H9 (cell line): ENCODE results near the gene ANKRD65. TPM values are rescaled to one million over a fixed set of nuclear protein-coding genes. Genes with fewer than 3 reads are reported as not detected.

ENCODE experiments used
- DNase-seq: peaks from one replicate; pipeline ENCODE4 v3.0.0-alpha.2; 2017
- H2AFZ ChIP-seq: one replicate; pipeline ENCODE4 v1.6.1; 2013; ENCODE audit warnings: mild to moderate bottlenecking, low read length, control low read depth, moderate library complexity
- H2AK5ac ChIP-seq: 2 replicates; pipeline ENCODE4 v1.6.1; 2013; ENCODE audit warnings: low read length, control low read depth, mixed read lengths; ENCODE audit not compliant: insufficient read length
- H2BK120ac ChIP-seq: one replicate; pipeline ENCODE4 v1.6.1; 2013; ENCODE audit warnings: low read depth, mild to moderate bottlenecking, low read length, control low read depth, inconsistent platforms; ENCODE audit not compliant: poor library complexity, severe bottlenecking
- H2BK12ac ChIP-seq: 2 replicates; pipeline ENCODE4 v1.6.1; 2013; ENCODE audit warnings: low read length, control low read depth, mixed read lengths, low read depth; ENCODE audit not compliant: insufficient read length
- H2BK15ac ChIP-seq: 2 replicates; pipeline ENCODE4 v1.6.1; 2013; ENCODE audit warnings: low read depth, low read length, control low read depth
- H2BK20ac ChIP-seq: one replicate; pipeline ENCODE4 v1.6.1; 2013; ENCODE audit warnings: low read depth, mild to moderate bottlenecking, low read length, control low read depth, inconsistent platforms; ENCODE audit not compliant: poor library complexity, severe bottlenecking
- H2BK5ac ChIP-seq: 2 replicates; pipeline ENCODE4 v1.6.1; 2013; ENCODE audit warnings: low read length, control low read depth, mixed read lengths; ENCODE audit not compliant: insufficient read length
- H3K14ac ChIP-seq: 2 replicates; pipeline ENCODE4 v1.6.1; 2013; ENCODE audit warnings: low read length, control low read depth; ENCODE audit not compliant: insufficient read depth
- H3K18ac ChIP-seq: 2 replicates; pipeline ENCODE4 v1.6.1; 2013; ENCODE audit warnings: low read depth, mild to moderate bottlenecking, mixed read lengths, low read length, control low read depth; ENCODE audit not compliant: insufficient read length
- H3K23ac ChIP-seq: 2 replicates; pipeline ENCODE4 v1.6.1; 2013; ENCODE audit warnings: low read length, control low read depth, mixed read lengths, low read depth; ENCODE audit not compliant: insufficient read length
- H3K23me2 ChIP-seq: 2 replicates; pipeline ENCODE4 v1.6.1; 2013; ENCODE audit warnings: low read depth, mild to moderate bottlenecking, mixed read lengths, low read length, control low read depth; ENCODE audit not compliant: insufficient read length, poor library complexity, severe bottlenecking
- H3K27ac ChIP-seq: 2 replicates; pipeline ENCODE4 v1.5.1; 2013; ENCODE audit warnings: low read length, control low read depth, mixed read lengths, low read depth; ENCODE audit not compliant: insufficient read length
- H3K27me3 ChIP-seq: 2 replicates; pipeline ENCODE4 v1.6.1; 2013; ENCODE audit warnings: low read length, control low read depth, inconsistent platforms; ENCODE audit not compliant: insufficient read depth
- H3K4ac ChIP-seq: 2 replicates; pipeline ENCODE4 v1.6.1; 2013; ENCODE audit warnings: low read depth, mild to moderate bottlenecking, control low read depth, inconsistent platforms, low read length, moderate library complexity
- H3K4me1 ChIP-seq: 2 replicates; pipeline ENCODE4 v1.6.1; 2013; ENCODE audit warnings: low read length, control low read depth, inconsistent platforms; ENCODE audit not compliant: insufficient read depth
- H3K4me2 ChIP-seq: 2 replicates; pipeline ENCODE4 v1.6.1; 2013; ENCODE audit warnings: low read length, control low read depth, mixed read lengths; ENCODE audit not compliant: insufficient read length, insufficient read depth
- H3K56ac ChIP-seq: 2 replicates; pipeline ENCODE4 v1.6.1; 2013; ENCODE audit warnings: low read depth, mild to moderate bottlenecking, mixed read lengths, low read length, control low read depth; ENCODE audit not compliant: insufficient read length
- H3K79me1 ChIP-seq: 2 replicates; pipeline ENCODE4 v1.6.1; 2013; ENCODE audit warnings: low read depth, mild to moderate bottlenecking, moderate library complexity, low read length, control low read depth, inconsistent platforms; ENCODE audit not compliant: insufficient read depth, poor library complexity, severe bottlenecking
- H3K79me2 ChIP-seq: 2 replicates; pipeline ENCODE4 v1.6.1; 2013; ENCODE audit warnings: low read length, control low read depth, inconsistent platforms; ENCODE audit not compliant: insufficient read depth
- H3K9ac ChIP-seq: 2 replicates; pipeline ENCODE4 v1.6.1; 2013; ENCODE audit warnings: low read length, control low read depth, mixed read lengths; ENCODE audit not compliant: insufficient read length; ENCODE audit errors: extremely low read depth
- H3K9me3 ChIP-seq: one replicate; pipeline ENCODE4 v1.6.1; 2013; ENCODE audit warnings: low read depth, low read length, inconsistent platforms; ENCODE audit not compliant: control insufficient read depth
- H3T11ph ChIP-seq: one replicate; pipeline ENCODE4 v1.6.1; 2013; ENCODE audit warnings: mild to moderate bottlenecking, low read length, control low read depth, inconsistent platforms
- H4K20me1 ChIP-seq: one replicate; pipeline ENCODE4 v1.6.1; 2013; ENCODE audit not compliant: control insufficient read depth, insufficient read length, insufficient read depth
- H4K5ac ChIP-seq: 2 replicates; pipeline ENCODE4 v1.6.1; 2013; ENCODE audit warnings: low read depth, mild to moderate bottlenecking, mixed read lengths, low read length, control low read depth; ENCODE audit not compliant: insufficient read length
- H4K8ac ChIP-seq: replicated peaks from 2 replicates; pipeline ENCODE4 v1.6.1; 2013; ENCODE audit warnings: low read length, control low read depth, mixed read lengths, low read depth; ENCODE audit not compliant: insufficient read length
- H4K91ac ChIP-seq: 2 replicates; pipeline ENCODE4 v1.6.1; 2013; ENCODE audit warnings: low read depth, mild to moderate bottlenecking, moderate library complexity, mixed read lengths, low read length, control low read depth; ENCODE audit not compliant: insufficient read length
- H3K27ac Mint-ChIP-seq, 3 experiments: 2 replicates in 2 of 3; 3 replicates in 1 of 3; pipeline ENCODE4 v1.8.0; 2020 to 2021; ENCODE audit warnings: mixed read lengths in 3 of 3, mild to moderate bottlenecking in 1 of 3, moderate library complexity in 1 of 3
- H3K27me3 Mint-ChIP-seq: 2 replicates; pipeline ENCODE4 v1.8.0; 2021; ENCODE audit warnings: low read depth, mild to moderate bottlenecking, moderate library complexity, mixed read lengths
- H3K36me3 Mint-ChIP-seq, 3 experiments: 2 replicates in 2 of 3; 3 replicates in 1 of 3; pipeline ENCODE4 v1.8.0; 2020 to 2021; ENCODE audit warnings: low read depth in 3 of 3, mixed read lengths in 3 of 3; ENCODE audit not compliant: insufficient read depth in 1 of 3
- H3K4me1 Mint-ChIP-seq, 2 experiments: 2 replicates each; pipeline ENCODE4 v1.8.0; 2020; ENCODE audit warnings: mixed read lengths in 2 of 2
- H3K4me3 Mint-ChIP-seq, 2 experiments: 2 replicates in 1 of 2; 3 replicates in 1 of 2; pipeline ENCODE4 v1.8.0; 2020 to 2021; ENCODE audit warnings: mild to moderate bottlenecking in 2 of 2, mixed read lengths in 2 of 2, moderate library complexity in 1 of 2
- H3K9me3 Mint-ChIP-seq, 2 experiments: 2 replicates in 1 of 2; 3 replicates in 1 of 2; pipeline ENCODE4 v1.8.0; 2020; ENCODE audit warnings: mild to moderate bottlenecking in 2 of 2, mixed read lengths in 2 of 2, moderate library complexity in 1 of 2
- WGBS: extraction: QIAGEN DNeasy Blood & Tissue Kit; methylation state at CpG from one replicate; pipeline ENCODE4 v1.1.7; 2013; ENCODE audit warnings: missing lambda C conversion rate, low lambda C conversion rate, mixed read lengths; ENCODE audit not compliant: insufficient read length; ENCODE audit errors: extremely low coverage; 5-methylcytosine and 5-hydroxymethylcytosine counted together
- total RNA-seq: library from RNA; stranded (reverse); gene quantifications from 2 replicates; pipeline ENCODE4 v1.2.1, GENCODE V29; 2021
- TF ChIP-seq, protein P1 (sequence below): fragments of 200-600 bp; sonication (generic); conservative IDR thresholded peaks from 3 replicates; pipeline ENCODE4 v1.8.0; 2021; ENCODE audit warnings: antibody characterized with exemption, mild to moderate bottlenecking

Gene ANKRD65
- total RNA-seq, 1 experiment from 2014 or later, result 3.1 TPM

DNA sequence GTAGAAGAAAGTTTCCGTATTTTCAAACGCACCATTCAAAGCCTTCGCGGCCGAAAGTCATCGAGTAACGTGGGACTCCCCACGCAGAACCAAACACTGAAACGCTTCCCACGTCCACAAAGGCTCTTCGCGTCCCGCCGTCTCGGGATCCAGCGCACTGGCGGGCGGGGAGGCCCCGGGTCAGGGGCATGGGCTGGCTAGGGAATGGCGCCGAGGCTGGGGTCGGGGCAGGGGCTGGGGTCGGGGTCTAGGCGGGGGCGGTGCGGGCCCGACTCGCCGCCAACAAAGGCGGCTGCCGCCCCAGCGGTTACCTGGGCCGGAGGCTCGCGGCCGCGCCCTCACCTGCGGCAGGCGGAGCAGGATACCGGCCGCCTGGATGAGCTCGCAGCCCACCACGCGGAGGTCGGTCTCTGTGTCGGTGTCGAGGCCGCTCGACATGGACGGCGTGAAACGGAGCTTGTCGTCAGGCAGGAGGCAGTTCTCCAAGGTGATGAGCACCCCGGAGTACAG, 22.3 kb downstream of the ANKRD65 start:
- peak overlapping the region; percentile 92 for H3K4me2 ChIP-seq
- TF ChIP-seq, protein P1, sequence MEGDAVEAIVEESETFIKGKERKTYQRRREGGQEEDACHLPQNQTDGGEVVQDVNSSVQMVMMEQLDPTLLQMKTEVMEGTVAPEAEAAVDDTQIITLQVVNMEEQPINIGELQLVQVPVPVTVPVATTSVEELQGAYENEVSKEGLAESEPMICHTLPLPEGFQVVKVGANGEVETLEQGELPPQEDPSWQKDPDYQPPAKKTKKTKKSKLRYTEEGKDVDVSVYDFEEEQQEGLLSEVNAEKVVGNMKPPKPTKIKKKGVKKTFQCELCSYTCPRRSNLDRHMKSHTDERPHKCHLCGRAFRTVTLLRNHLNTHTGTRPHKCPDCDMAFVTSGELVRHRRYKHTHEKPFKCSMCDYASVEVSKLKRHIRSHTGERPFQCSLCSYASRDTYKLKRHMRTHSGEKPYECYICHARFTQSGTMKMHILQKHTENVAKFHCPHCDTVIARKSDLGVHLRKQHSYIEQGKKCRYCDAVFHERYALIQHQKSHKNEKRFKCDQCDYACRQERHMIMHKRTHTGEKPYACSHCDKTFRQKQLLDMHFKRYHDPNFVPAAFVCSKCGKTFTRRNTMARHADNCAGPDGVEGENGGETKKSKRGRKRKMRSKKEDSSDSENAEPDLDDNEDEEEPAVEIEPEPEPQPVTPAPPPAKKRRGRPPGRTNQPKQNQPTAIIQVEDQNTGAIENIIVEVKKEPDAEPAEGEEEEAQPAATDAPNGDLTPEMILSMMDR, result no peak
- no peak overlapping the region for H2BK15ac ChIP-seq
- Mint-ChIP-seq H3K27ac (peak overlapping the region; percentile 84 to 93 (median 92); a peak in 5 of 7 replicates), H3K9me3 (peaks cover 0 to 2% of the 10 kb centered on the region in 2 experiments; a peak in 2 of 5 replicates), H3K4me3 (peak overlapping the region; percentile 90), H3K36me3 (peaks cover 51 to 88% (median 70%) of the 10 kb centered on the region in 3 experiments), H3K4me1 (peaks cover 24 to 32% of the 10 kb centered on the region in 2 experiments), H3K27me3 (peaks cover 1% of the 10 kb centered on the region; the same call in 1 of the 2 replicates)
- no peak overlapping the region for H2BK5ac ChIP-seq
- H4K91ac ChIP-seq, result no peak overlapping the region
- no peak overlapping the region for H3K23ac ChIP-seq
- H4K5ac ChIP-seq, result no peak overlapping the region
- H2BK12ac ChIP-seq, result no peak overlapping the region
- H3K27ac ChIP-seq, result no peak overlapping the region
- peaks cover 8% of the 10 kb centered on the region; the same call in 1 of the 2 replicates for H3K79me2 ChIP-seq
- peak overlapping the region; percentile 95 for H3K14ac ChIP-seq
- H3K4me1 ChIP-seq, result no peaks in the 10 kb centered on the region
- no peak overlapping the region for H2BK120ac ChIP-seq
- no peak overlapping the region for H3T11ph ChIP-seq
- H3K56ac ChIP-seq, result no peak overlapping the region
- no peaks in the 10 kb centered on the region for H3K9me3 ChIP-seq
- no CpG with 5 or more reads among the region's 54 CpGs for WGBS
- no peak for DNase-seq
- peaks cover 2% of the 10 kb centered on the region for H4K20me1 ChIP-seq
- no peak overlapping the region for H4K8ac ChIP-seq
- no peaks in the 10 kb centered on the region for H3K27me3 ChIP-seq
- no peak overlapping the region for H2BK20ac ChIP-seq
- H2AFZ ChIP-seq, result no peak overlapping the region
- H2AK5ac ChIP-seq, result no peak overlapping the region
- H3K23me2 ChIP-seq, result peaks cover 11% of the 10 kb centered on the region
- H3K18ac ChIP-seq, result peak overlapping the region; percentile 59
- H3K79me1 ChIP-seq, result peaks cover 12% of the 10 kb centered on the region
- H3K4ac ChIP-seq, result no peak overlapping the region
- peak overlapping the region; percentile 97 for H3K9ac ChIP-seq
